Ovary (tissue), 3 donors: ENCODE measurements around the gene FOSL1.

Source experiments
- CTCF ChIP-seq, 3 donors: fragments of 450-650 bp in 2 of 3; fragments of 200-600 bp in 1 of 3; IDR thresholded peaks; one replicate each; pipeline versions ENCODE4 v1.5.1 to v1.8.0; 2016 to 2022; ENCODE audit warnings: antibody characterized with exemption in 3 of 3, mild to moderate bottlenecking in 1 of 3
- POLR2A ChIP-seq: fragments of 450-650 bp; IDR thresholded peaks from one replicate; pipeline ENCODE4 v1.6.1; 2017; ENCODE audit warnings: antibody characterized with exemption, mild to moderate bottlenecking, moderate library complexity
- donor health status: DM: no; HTN: no; CAD: no.

GRCh38 chr11:65873318-65874156 is 26.7 kb downstream of the FOSL1 start:
- TF ChIP-seq CTCF (IDR thresholded peaks at IDR 0.05): no peak
- peak; percentile 90 for TF ChIP-seq POLR2A
